ENCODE data around the gene PREX1. TPM values are rescaled to one million over a fixed set of nuclear protein-coding genes. Genes with fewer than 3 reads are reported as not detected.
A peak's percentile ranks its signal among the peaks of the same experiment; 100 is the strongest.

The PREX1 gene
- total RNA-seq, 4 donors from 2014 or later, result 7.5 to 10.9 (median 9.1) TPM

- DNase-seq (no peak), ATAC-seq (no peak)
- Histone ChIP-seq H3K36me3 (no peaks in the 10 kb centered on the region), H3K9me3 (no peaks in the 10 kb centered on the region), H3K27me3 (no peaks in the 10 kb centered on the region), H3K4me1 (no peaks in the 10 kb centered on the region), H3K4me3 (no peak overlapping the region), H3K27ac (no peak overlapping the region)
- in situ Hi-C loops (cut with MboI; ENCODE audit: low sequenced_read_pairs in 4 of 4), result no loop called here
- intact Hi-C loops (cut with DNase I; ENCODE audit: low total_unique reads), result no loop called here
- TF ChIP-seq CTCF (IDR thresholded peaks at IDR 0.05 in 4 of 5, conservative IDR thresholded peaks at IDR 0.05 in 1 of 5) (no peak), POLR2A (IDR thresholded peaks at IDR 0.05) (no peak)
These were observed 53.1 kb downstream of the PREX1 start for GRCh38 chr20:48774696-48775095.

- intact Hi-C loops (cut with DNase I; ENCODE audit: low total_unique reads), result no loop called here
- TF ChIP-seq CTCF (IDR thresholded peaks at IDR 0.05 in 4 of 5, conservative IDR thresholded peaks at IDR 0.05 in 1 of 5), result no peak
- no peak for TF ChIP-seq POLR2A (IDR thresholded peaks at IDR 0.05)
- in situ Hi-C loops (cut with MboI; ENCODE audit: low sequenced_read_pairs in 4 of 4), result no loop called here
- no peaks in the 10 kb centered on the region for H3K27me3 ChIP-seq
- no peaks in the 10 kb centered on the region for H3K4me1 ChIP-seq
- H3K36me3 ChIP-seq, result no peaks in the 10 kb centered on the region
- no peak for ATAC-seq
- H3K9me3 ChIP-seq, result no peaks in the 10 kb centered on the region
- H3K27ac ChIP-seq, result no peak overlapping the region
- no peak overlapping the region for H3K4me3 ChIP-seq
- DNase-seq, result no peak
These were observed 53.9 kb downstream of the PREX1 start for GRCh38 chr20:48773837-48774418.

- no peak overlapping the region for H3K27ac ChIP-seq
- H3K27me3 ChIP-seq, result no peaks in the 10 kb centered on the region
- no peaks in the 10 kb centered on the region for H3K4me1 ChIP-seq
These were observed 55.4 kb downstream of the PREX1 start for GRCh38 chr20:48772183-48772976.

GRCh38 chr20:48771542-48771941 lies 56.3 kb downstream of the PREX1 start:
- Histone ChIP-seq H3K27ac (no peak overlapping the region), H3K36me3 (no peaks in the 10 kb centered on the region), H3K9me3 (no peaks in the 10 kb centered on the region), H3K27me3 (no peaks in the 10 kb centered on the region), H3K4me1 (no peaks in the 10 kb centered on the region), H3K4me3 (no peak overlapping the region)
- intact Hi-C loops (cut with DNase I; ENCODE audit: low total_unique reads), result no loop called here
- in situ Hi-C loops (cut with MboI; ENCODE audit: low sequenced_read_pairs in 4 of 4), result no loop called here
- ATAC-seq (no peak), DNase-seq (no peak)
- no peak for TF ChIP-seq POLR2A (IDR thresholded peaks at IDR 0.05)

More at GRCh38 chr20:48772183-48772976, 55.4 kb downstream of the PREX1 start:
- DNase-seq (peak; percentile 22 to 46), ATAC-seq (no peak)
- in situ Hi-C loops (cut with MboI; ENCODE audit: low sequenced_read_pairs in 4 of 4), result no loop called here
- intact Hi-C loops (cut with DNase I; ENCODE audit: low total_unique reads), result no loop called here
- no peaks in the 10 kb centered on the region for H3K36me3 ChIP-seq
- TF ChIP-seq CTCF (IDR thresholded peaks at IDR 0.05 in 4 of 5, conservative IDR thresholded peaks at IDR 0.05 in 1 of 5), result no peak
- no peak for TF ChIP-seq POLR2A (IDR thresholded peaks at IDR 0.05)
- H3K4me3 ChIP-seq, result no peak overlapping the region
- no peaks in the 10 kb centered on the region for H3K9me3 ChIP-seq

GRCh38 chr20:48770700-48771442 lies 56.9 kb downstream of the PREX1 start:
- intact Hi-C loops (cut with DNase I; ENCODE audit: low total_unique reads) (no loop called here), in situ Hi-C loops (cut with MboI; ENCODE audit: low sequenced_read_pairs in 4 of 4) (no loop called here)
- H3K27ac ChIP-seq, result no peak overlapping the region
- no peak for DNase-seq
- no peaks in the 10 kb centered on the region for H3K27me3 ChIP-seq
- no peak for ATAC-seq
- TF ChIP-seq CTCF (IDR thresholded peaks at IDR 0.05 in 4 of 5, conservative IDR thresholded peaks at IDR 0.05 in 1 of 5) (no peak), POLR2A (IDR thresholded peaks at IDR 0.05) (no peak)
- H3K36me3 ChIP-seq, result no peaks in the 10 kb centered on the region
- no peaks in the 10 kb centered on the region for H3K4me1 ChIP-seq
- no peak overlapping the region for H3K4me3 ChIP-seq
- H3K9me3 ChIP-seq, result no peaks in the 10 kb centered on the region

Data from gastrocnemius medialis (tissue), 4 donors.